Bronchial epithelial cell (primary cell): ENCODE results near the gene NEK8. TPM values are rescaled to one million over a fixed set of nuclear protein-coding genes. Genes with fewer than 3 reads are reported as not detected.

ENCODE experiments used
- DNase-seq: peaks from one replicate; pipeline ENCODE4 v3.0.0-alpha.2; 2010; ENCODE audit warnings: low read depth
- FAIRE-seq: peaks from 2 replicates; lab custom pipeline; 2011; peaks lifted over from hg19 to GRCh38; lab: Jason Lieb, UNC
- H3K27me3 ChIP-seq: 2 replicates; pipeline ENCODE4 v1.5.1; 2011; ENCODE audit warnings: low read length; ENCODE audit not compliant: control insufficient read depth, insufficient read depth
- H3K36me3 ChIP-seq: 2 replicates; pipeline ENCODE4 v1.5.1; 2011; ENCODE audit warnings: low read length; ENCODE audit not compliant: control insufficient read depth, insufficient read depth
- H3K4me3 ChIP-seq: 2 replicates; pipeline ENCODE4 v1.5.1; 2011; ENCODE audit warnings: mild to moderate bottlenecking, low read depth, low read length, control low read depth
- CTCF ChIP-seq: IDR thresholded peaks from 2 replicates; pipeline ENCODE4 v1.5.1; 2011; ENCODE audit warnings: mild to moderate bottlenecking, moderate library complexity, low read length, control low read depth, inconsistent platforms; ENCODE audit not compliant: insufficient read depth, severe bottlenecking
- total RNA-seq: library from RNA; depleted of rRNA; stranded (reverse); fragments of >200 nt; gene quantifications from 2 replicates; pipeline ENCODE4 v1.2.1, GENCODE V29; 2014

The NEK8 gene
- total RNA-seq, 1 donor from 2014 or later = 3.2 TPM

GRCh38 chr17:28689011-28689410 is 39.6 kb upstream of the NEK8 start:
- FAIRE-seq = no peak
- TF ChIP-seq CTCF = no peak

GRCh38 chr17:28693869-28694268 is 34.7 kb upstream of the NEK8 start:
- H3K36me3 ChIP-seq = peaks cover 41% of the 10 kb centered on the region
- TF ChIP-seq CTCF = no peak
- DNase-seq = no peak
- no peak overlapping the region for H3K4me3 ChIP-seq
- no peak for FAIRE-seq
- H3K27me3 ChIP-seq = no peaks in the 10 kb centered on the region

More at GRCh38 chr17:28689011-28689410, 39.6 kb upstream of the NEK8 start:
- Histone ChIP-seq H3K36me3 (peaks cover 34% of the 10 kb centered on the region), H3K27me3 (no peaks in the 10 kb centered on the region), H3K4me3 (no peak overlapping the region)
- no peak for DNase-seq

- FAIRE-seq (no peak), DNase-seq (no peak)
- peaks cover 54% of the 10 kb centered on the region for H3K36me3 ChIP-seq
- H3K4me3 ChIP-seq = no peak overlapping the region
- H3K27me3 ChIP-seq = no peaks in the 10 kb centered on the region
- TF ChIP-seq CTCF = no peak
These were observed 30.2 kb upstream of the NEK8 start for GRCh38 chr17:28698253-28698941.

- Histone ChIP-seq H3K4me3 (no peak overlapping the region), H3K27me3 (no peaks in the 10 kb centered on the region), H3K36me3 (peaks cover 53% of the 10 kb centered on the region)
- DNase-seq = no peak
- no peak for FAIRE-seq
- no peak for TF ChIP-seq CTCF
These were observed 28.3 kb upstream of the NEK8 start for GRCh38 chr17:28700278-28700677.

GRCh38 chr17:28700830-28701492 is 27.6 kb upstream of the NEK8 start:
- H3K36me3 ChIP-seq = peaks cover 50% of the 10 kb centered on the region
- DNase-seq = no peak
- FAIRE-seq = peak; percentile 13
- no peak overlapping the region for H3K4me3 ChIP-seq
- H3K27me3 ChIP-seq = no peaks in the 10 kb centered on the region
- no peak for TF ChIP-seq CTCF
